GDM1 (cell line): ENCODE results near the gene NPIPB8.
"Not testable (repeated sequence)": the region's sequence is repeated elsewhere in the genome, so short reads cannot be mapped to it uniquely, and the experiment has no call there.

ENCODE experiments used
- DNase-seq: peaks from one replicate; lab custom pipeline; 2025; lab: John Stamatoyannopoulos, UW

Gene NPIPB8

DNA sequence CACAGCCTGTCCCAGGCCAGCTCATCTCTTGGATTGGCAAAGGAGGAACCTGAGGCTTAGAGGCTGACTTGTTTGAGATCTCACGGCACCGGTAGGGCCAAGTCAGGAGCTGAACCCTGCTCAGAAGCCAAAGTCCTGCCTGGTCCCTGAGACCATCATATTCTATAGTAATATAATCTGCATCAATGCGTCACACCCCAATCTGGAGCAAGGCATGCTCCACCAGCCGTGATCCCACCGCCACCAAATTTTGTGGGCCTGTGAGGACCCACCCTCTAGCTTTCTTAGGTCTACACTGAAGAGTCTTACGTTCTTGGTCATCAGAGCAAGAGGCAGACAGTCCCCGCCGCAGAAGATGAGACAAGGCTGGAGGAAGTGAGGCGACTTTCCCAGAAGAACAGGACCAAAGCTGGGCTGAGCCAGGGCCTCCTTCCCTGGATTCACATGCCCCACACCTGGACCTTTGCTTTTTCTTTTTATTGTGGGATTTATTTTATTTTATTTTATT, 30.7 kb upstream of the NPIPB8 start:
- no peak for DNase-seq

GRCh38 chr16:28607681-28608495, 30.0 kb upstream of the NPIPB8 start:
- not testable (repeated sequence) for DNase-seq

- DNase-seq, result not testable (repeated sequence)
These were observed 29.4 kb upstream of the NPIPB8 start for GRCh38 chr16:28608496-28608808.

DNA sequence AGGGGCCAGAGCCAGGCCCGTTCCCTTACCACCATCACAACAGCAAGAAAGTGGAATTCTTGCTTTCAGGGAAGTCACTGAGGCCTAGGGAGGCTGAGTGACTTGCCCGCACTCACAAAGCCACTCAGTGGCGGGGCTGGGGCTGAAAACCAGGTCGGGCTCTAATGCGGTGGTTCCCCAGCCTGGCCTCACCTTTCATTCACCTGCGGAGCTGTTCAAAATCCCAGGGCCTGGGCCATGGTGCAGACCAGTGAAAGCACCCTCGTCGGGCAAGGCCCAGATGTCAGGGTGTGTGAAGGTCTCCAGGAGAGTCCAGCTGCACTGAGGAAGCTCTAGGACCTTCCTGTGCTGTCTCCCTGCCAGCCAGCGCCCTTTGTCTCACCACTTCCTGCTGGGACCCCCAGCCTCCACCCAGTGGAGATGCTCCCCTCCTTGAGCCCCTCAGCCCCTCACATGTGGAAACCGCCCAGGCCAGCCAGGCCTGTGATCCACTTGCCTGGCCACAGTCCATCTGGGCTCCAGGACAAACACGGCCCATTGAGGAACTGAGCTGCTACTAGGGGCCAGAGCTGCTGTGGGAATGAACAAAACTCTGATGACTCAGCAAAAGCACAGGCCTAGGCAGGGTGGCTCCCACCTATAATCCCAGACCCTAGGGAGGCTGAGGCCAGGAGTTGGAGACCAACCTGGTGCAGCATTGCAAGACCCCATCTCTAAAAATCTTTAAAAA, 28.8 kb upstream of the NPIPB8 start:
- not testable (repeated sequence) for DNase-seq

DNA sequence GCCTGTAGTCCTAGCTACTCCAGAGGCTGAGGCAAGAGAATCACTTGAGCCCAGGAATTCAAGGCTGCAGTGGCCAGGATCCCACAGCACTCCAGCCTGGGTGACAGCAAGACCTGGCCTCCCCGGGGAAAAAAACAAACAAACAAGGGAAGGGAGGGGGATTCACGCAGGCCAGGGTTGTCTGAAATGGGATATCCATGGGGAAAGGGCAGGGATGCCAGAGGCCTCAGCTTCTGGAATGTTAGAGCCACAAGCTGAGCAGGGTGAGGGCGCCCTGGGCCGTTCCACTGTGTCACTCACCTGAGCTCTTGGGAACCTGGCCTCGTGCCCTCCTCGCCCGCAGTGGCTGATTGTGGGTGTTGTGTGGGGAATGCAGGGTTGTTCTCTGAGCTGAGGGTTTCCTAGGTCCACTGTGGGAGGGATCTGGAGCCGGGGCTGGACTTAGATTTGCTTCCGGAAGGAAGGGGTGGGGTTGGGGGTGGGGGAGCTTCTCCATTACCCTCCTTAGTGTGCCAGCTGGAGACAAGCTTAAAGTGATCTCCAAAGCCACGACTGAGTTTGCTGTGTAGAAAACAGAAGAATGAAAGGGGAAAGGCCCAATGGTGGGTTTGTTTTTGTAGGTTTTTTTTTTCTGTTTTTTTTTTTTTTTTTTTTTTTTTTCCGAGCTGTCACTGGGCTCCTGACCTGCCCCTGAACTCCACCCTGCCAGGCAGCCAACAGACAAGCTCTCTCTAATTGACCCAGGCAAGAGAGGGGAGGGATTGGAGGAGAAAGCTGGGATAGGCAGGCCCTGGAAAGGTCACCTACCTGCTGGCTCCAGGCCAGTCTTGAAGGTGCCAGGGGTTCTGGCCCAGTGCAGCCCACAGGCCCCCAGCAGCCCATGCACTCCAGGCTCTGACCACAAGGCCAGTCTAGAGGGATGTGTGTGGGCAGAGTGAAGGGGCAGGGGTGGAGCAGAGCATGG, 28.0 kb upstream of the NPIPB8 start, which contains the start of gene SULT1A1:
Gene SULT1A1, minus strand, starts transcription at position 414 of the 964 bp plus-strand sequence. CDS start 1,189 bp downstream, outside the sequence.
- DNase-seq, result peak; percentile 15

- DNase-seq, result no peak
These were observed 27.2 kb upstream of the NPIPB8 start for GRCh38 chr16:28610595-28611191.

DNA sequence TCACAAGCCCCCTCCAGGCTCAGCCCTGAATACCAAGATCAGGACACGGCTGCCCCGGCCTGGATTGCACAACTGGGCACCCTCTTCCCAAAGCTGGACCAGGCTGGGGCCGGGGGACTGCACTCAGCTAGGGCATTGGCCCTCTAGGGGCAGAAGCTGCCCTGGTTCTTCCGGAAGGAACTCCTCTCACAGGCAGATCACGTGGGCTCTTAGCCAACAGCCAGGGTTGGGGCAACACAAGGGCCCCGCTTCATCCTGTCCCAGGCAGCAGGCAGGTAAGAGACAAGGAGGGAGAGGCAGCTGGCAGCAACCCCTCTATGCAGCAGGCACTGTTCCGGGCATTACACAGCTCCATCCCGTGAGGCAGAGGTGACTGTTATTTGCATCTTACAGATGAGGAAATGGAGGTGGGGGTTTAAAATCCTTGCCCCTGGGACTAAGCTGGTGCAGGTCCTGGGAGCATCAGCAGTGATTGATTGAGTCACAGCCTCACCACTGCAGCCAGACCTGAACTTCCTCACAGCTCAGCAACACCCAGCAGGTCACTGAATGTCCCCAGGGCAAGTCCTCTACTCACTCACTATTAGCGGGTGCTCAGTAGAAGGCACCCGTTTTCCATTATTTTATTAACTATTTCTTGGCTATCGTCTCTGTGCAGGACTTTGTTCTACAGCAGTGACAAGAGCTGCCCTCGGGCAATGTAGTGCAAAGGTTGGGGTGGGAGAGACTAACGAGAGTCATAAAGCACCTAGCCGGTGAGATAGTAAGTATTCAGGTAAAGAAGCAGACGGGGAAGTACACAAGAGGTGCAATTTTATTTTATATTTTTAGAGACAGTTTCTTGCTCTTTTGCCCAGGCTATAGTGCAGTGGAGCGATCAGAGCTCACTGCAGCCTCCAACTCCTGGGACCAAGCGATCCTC, 25.2 kb upstream of the NPIPB8 start:
- DNase-seq, result not testable (repeated sequence)

- DNase-seq, result not testable (repeated sequence)
These were observed 24.0 kb upstream of the NPIPB8 start for GRCh38 chr16:28613912-28614311.

DNA sequence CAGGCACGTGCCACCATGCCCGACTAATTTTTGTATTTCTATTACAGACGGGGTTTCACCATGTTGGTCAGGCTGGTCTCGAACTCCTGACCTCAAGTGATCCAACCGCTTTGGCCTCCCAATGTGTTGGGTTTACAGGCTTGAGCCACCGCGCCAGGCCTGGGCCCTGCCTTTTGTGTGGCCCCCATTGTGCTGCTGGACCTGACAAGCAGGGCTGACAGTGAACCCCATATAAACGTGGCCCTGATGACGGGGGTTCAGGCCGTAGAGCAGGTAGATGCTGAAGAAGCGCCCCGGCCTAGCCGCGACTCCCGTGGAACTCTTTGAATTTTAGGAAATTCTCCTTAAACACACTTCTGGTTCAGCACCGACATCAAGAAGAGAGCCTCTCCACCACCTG, 23.3 kb upstream of the NPIPB8 start:
- not testable (repeated sequence) for DNase-seq

DNA sequence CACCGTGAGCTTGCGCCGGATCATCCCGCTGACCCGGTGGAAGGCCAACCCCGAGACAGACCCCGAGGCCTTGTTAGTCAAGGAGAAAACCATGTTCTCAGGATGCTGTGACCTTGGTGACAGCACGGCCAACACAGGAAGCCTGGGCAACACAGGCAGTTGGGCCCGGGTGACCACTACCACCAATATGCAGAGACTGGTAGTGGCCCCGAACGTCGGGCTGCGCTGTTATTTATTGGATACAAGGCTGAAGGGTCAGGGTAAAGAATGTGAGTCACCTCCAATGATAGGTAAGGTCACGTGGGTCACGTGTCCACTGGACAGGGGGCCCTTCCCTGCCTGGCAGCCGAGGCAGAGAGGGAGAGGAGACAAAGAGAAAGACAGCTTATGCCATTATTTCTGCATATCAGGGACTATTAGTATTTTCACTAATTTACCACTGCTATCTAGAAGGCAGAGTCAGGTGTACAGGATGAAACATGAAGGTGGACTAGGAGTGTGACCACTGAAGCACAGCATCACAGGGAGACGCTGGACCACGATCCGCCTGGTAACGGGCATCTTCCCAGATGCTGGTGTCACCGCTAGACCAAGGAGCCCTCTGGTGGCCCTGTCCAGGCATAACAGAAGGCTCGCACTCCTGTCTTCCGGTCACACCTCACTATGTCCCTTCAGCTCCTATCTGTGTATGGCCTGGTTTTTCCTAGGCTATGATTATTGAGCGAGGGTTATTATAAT, 22.2 kb upstream of the NPIPB8 start:
- not testable (repeated sequence) for DNase-seq

GRCh38 chr16:28616224-28616577, 21.7 kb upstream of the NPIPB8 start:
- not testable (repeated sequence) for DNase-seq

- DNase-seq, result no peak
These were observed 21.2 kb upstream of the NPIPB8 start for GRCh38 chr16:28616636-28617035.

DNA sequence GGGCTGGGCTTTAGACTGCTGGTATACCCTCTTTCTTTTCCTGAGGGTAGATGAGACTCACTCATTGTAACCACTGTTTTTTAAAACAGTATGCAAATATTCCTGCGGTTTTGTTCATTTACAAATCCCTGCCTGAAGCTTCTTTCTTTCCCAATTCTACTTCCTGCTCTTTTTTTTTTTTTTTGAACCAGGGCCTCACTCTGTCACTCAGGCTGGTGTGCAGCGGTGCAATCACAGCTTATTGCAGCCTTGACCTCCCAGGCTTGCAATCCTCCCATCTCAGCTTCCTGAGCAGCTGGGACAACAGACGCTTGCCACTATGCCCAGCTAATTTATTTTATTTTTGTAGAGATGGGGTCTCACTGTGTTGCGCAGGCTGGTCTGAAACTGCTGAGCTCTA, 20.0 kb upstream of the NPIPB8 start:
- DNase-seq, result no peak

DNA sequence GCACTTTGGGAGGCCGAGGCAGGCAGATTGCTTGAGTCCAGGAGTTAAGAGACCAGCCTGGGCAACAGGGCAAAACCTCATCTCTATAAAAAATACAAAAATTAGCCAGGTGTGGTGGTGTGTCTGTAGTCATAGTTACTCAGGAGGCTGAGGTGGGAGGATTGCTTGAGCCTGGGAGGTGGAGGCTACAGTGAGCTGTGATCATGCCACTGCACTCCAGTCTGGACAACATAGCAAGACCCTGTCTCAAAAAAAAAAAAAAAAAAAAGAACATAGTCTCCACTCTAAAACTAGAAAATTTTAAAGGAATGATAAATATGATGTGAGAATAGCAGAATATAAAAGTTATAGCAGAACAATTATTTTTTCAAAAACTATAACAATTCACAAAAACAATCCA, 17.5 kb upstream of the NPIPB8 start:
- DNase-seq, result not testable (repeated sequence)

GRCh38 chr16:28621481-28622155, 16.2 kb upstream of the NPIPB8 start:
- DNase-seq, result no peak

- not testable (repeated sequence) for DNase-seq
These were observed 15.2 kb upstream of the NPIPB8 start for GRCh38 chr16:28622532-28623171.

- no peak for DNase-seq
These were observed 14.6 kb upstream of the NPIPB8 start for GRCh38 chr16:28623172-28623711.

DNA sequence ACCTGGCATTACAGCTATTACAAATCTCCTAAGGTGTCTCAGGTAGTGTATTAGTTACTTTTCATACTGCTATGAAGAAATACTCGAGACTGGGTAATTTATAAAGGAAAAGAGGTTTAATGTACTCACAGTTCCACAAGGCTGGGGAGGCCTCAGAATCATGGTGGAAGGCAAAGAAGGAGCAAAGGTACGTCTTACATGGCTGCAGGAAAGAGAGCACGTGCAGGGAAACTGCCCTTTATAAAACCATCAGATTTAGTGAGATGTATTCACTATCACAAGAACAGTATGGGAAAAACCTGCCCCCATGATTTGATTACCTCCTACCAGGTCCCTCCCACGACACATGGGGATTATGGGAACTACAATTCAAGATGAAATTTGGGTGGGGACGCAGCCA, 7.0 kb upstream of the NPIPB8 start:
- not testable (repeated sequence) for DNase-seq
